K562 (cell line): ENCODE data around the gene ADNP. TPM values are rescaled to one million over a fixed set of nuclear protein-coding genes. Genes with fewer than 3 reads are reported as not detected.
A peak's percentile ranks its signal among the peaks of the same experiment; 100 is the strongest.

Experiments used
- BRD9 ChIP-seq: fragments of 450-650 bp; IDR thresholded peaks from 2 replicates; pipeline ENCODE4 v1.6.1; 2018; ENCODE audit warnings: low read depth; ENCODE audit not compliant: partially characterized antibody
- CEBPZ ChIP-seq: fragments of 150-350 bp; IDR thresholded peaks from 2 replicates; pipeline ENCODE4 v1.6.1; 2014; ENCODE audit warnings: low read depth, mild to moderate bottlenecking, low read length, borderline replicate concordance
- GTF2B ChIP-seq: IDR thresholded peaks from 2 replicates; pipeline ENCODE4 v1.6.1; 2011; ENCODE audit not compliant: insufficient read length; ENCODE audit errors: extremely low read depth
- HDAC3 ChIP-seq: fragments of 450-650 bp; IDR thresholded peaks from 2 replicates; pipeline ENCODE4 v1.6.1; 2018; ENCODE audit warnings: borderline replicate concordance, mild to moderate bottlenecking, moderate library complexity; ENCODE audit not compliant: partially characterized antibody
- HMG20B ChIP-seq: fragments of 250-450 bp; sonication (Bioruptor Pico); IDR thresholded peaks from 2 replicates; pipeline ENCODE4 v1.5.0; 2021; ENCODE audit warnings: mild to moderate bottlenecking
- KLF13 ChIP-seq: fragments of 450-650 bp; IDR thresholded peaks from 2 replicates; pipeline ENCODE4 v1.6.1; 2016; ENCODE audit warnings: missing genetic modification characterization, low read depth, mild to moderate bottlenecking, missing compliant biosample characterization, moderate library complexity, borderline replicate concordance
- LCOR ChIP-seq: sonication (generic); formaldehyde crosslinking; IDR thresholded peaks from 2 replicates; pipeline ENCODE4 v1.8.0; 2022; ENCODE audit warnings: mild to moderate bottlenecking, missing genetic modification reagents
- MAFF ChIP-seq: IDR thresholded peaks from 2 replicates; pipeline ENCODE4 v1.6.1; 2012; ENCODE audit warnings: low read length, improper control_type of control experiment
- MCM2 ChIP-seq: fragments of 450-650 bp; IDR thresholded peaks from 2 replicates; pipeline ENCODE4 v1.6.1; 2017; ENCODE audit warnings: low read depth, mild to moderate bottlenecking
- PREB ChIP-seq: sonication (generic); formaldehyde crosslinking; IDR thresholded peaks from 2 replicates; pipeline ENCODE4 v1.8.1; 2023; ENCODE audit warnings: mild to moderate bottlenecking, missing genetic modification reagents
- PRPF4 ChIP-seq: fragments of 200-400 bp; formaldehyde crosslinking; IDR thresholded peaks from one replicate; pipeline ENCODE4 v1.6.1; 2017; ENCODE audit warnings: low read length, low read depth, mild to moderate bottlenecking; ENCODE audit not compliant: insufficient read depth, poor library complexity, severe bottlenecking
- ZBTB33 ChIP-seq: sonication (generic); formaldehyde crosslinking; IDR thresholded peaks from 2 replicates; pipeline ENCODE4 v1.8.1; 2023; ENCODE audit warnings: mild to moderate bottlenecking, missing genetic modification reagents
- ZC3H4 ChIP-seq: sonication (generic); formaldehyde crosslinking; IDR thresholded peaks from 2 replicates; pipeline ENCODE4 v1.9.0; 2021; ENCODE audit warnings: missing genetic modification reagents, borderline replicate concordance
- ZNF12 ChIP-seq: sonication (generic); formaldehyde crosslinking; IDR thresholded peaks from 2 replicates; pipeline ENCODE4 v1.4.0; 2020; ENCODE audit warnings: mild to moderate bottlenecking, missing genetic modification reagents
- ZNF197 ChIP-seq: fragments of 200-800 bp; sonication (Bioruptor generic); IDR thresholded peaks from 2 replicates; pipeline ENCODE4 v1.6.1; 2016; ENCODE audit warnings: low read depth, missing genetic modification characterization, missing compliant biosample characterization
- ZNF77 ChIP-seq: fragments of 250-450 bp; sonication (Bioruptor Pico); IDR thresholded peaks from 2 replicates; pipeline ENCODE4 v1.5.0; 2020
- ZSCAN29 ChIP-seq: fragments of 450-650 bp; IDR thresholded peaks from 2 replicates; pipeline ENCODE4 v1.6.1; 2017
- polyA plus RNA-seq, 8 experiments: library from polyadenylated mRNA; depleted of rRNA in 4 of 8; stranded (reverse) in 5 of 8; unstranded in 3 of 8; fragments of >200 nt; fragmentation: Nextera tagmentation in 2 of 8; fragmentation: Illumina TruSeq in 1 of 8; extraction: Ambion mirVana in 2 of 8; extraction: Trizol in 1 of 8; gene quantifications; 2 replicates each; pipeline versions ENCODE4 v1.2.1 to v1.2.3, GENCODE V29; 2011 to 2014; ENCODE audit warnings: inconsistent platforms in 1 of 8, missing spikeins in 1 of 8
- total RNA-seq, 7 experiments: library from RNA; depleted of rRNA in 6 of 7; stranded (reverse); fragments of >200 nt in 6 of 7; fragmentation: Illumina TruSeq in 2 of 7; extraction: Trizol in 2 of 7; gene quantifications; 2 replicates each; pipeline versions ENCODE4 v1.2.1 to v1.2.3, GENCODE V29; 2011 to 2021; ENCODE audit warnings: low replicate concordance in 1 of 7
- TF ChIP-seq, protein P1 (sequence below): fragments of 450-650 bp; conservative IDR thresholded peaks from 2 replicates; pipeline ENCODE4 v1.6.1; 2016; ENCODE audit warnings: missing genetic modification characterization, low read depth, mild to moderate bottlenecking, missing compliant biosample characterization, moderate library complexity

The ADNP gene
- total and polyA plus RNA-seq, 9 of the 15 experiments (the other 6 are each of a cell fraction or from before 2014, with no cell fraction given) = 17.8 to 59.9 (median 25.3) TPM

- TF ChIP-seq CEBPZ (no peak), ZNF77 (CRISPR knock-in tag) (no peak), BRD9 (no peak), ZNF12 (CRISPR knock-in tag) (no peak), LCOR (CRISPR knock-in tag) (peak; percentile 68; the same call in 1 of the 2 replicates), ZNF197 (CRISPR knock-in tag) (no peak), MAFF (peak; percentile 76), ZC3H4 (CRISPR knock-in tag) (peak; percentile 69; the same call in 1 of the 2 replicates), GTF2B (no peak), HMG20B (no peak), HDAC3 (peak; percentile 67), MCM2 (no peak), KLF13 (no peak), PREB (CRISPR knock-in tag) (0 out of 2 replicates have a peak, but pooled peaks have one; percentile 18), ZBTB33 (CRISPR knock-in tag) (no peak), PRPF4 (no peak), ZSCAN29 (no peak)
- TF ChIP-seq, protein P1, sequence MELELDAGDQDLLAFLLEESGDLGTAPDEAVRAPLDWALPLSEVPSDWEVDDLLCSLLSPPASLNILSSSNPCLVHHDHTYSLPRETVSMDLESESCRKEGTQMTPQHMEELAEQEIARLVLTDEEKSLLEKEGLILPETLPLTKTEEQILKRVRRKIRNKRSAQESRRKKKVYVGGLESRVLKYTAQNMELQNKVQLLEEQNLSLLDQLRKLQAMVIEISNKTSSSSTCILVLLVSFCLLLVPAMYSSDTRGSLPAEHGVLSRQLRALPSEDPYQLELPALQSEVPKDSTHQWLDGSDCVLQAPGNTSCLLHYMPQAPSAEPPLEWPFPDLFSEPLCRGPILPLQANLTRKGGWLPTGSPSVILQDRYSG = no peak
Observed at GRCh38 chr20:50958615-50959542, 27.6 kb upstream of the ADNP start, which contains the start of gene MOCS3 (continued).
